ENCODE data around the gene PRIM1.

The PRIM1 gene

DNA sequence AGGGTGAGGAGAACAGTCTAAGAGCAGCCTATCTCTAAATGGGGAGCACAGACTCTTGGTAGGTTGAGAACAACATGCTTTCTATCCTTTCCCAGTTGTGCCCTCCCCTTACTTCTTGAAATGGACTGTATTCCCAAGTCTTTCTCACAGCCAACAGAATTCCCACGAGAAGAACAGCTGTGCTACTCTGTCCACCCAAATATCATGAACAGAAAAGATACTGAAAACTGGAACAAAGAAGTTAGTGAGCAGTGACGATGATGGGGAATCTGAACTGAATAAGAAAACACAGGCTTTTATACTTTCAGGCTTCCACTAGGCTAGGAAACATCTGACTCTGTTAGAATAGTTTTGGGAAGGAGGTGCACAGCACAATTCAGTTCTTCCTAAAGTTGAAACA lies 30.4 kb downstream of the PRIM1 start:
- no peak for DNase-seq (ENCODE audit: low read depth)
- H3K4me3 ChIP-seq (ENCODE audit: low read length), result peak overlapping the region; percentile 23
- TF ChIP-seq, protein P1, sequence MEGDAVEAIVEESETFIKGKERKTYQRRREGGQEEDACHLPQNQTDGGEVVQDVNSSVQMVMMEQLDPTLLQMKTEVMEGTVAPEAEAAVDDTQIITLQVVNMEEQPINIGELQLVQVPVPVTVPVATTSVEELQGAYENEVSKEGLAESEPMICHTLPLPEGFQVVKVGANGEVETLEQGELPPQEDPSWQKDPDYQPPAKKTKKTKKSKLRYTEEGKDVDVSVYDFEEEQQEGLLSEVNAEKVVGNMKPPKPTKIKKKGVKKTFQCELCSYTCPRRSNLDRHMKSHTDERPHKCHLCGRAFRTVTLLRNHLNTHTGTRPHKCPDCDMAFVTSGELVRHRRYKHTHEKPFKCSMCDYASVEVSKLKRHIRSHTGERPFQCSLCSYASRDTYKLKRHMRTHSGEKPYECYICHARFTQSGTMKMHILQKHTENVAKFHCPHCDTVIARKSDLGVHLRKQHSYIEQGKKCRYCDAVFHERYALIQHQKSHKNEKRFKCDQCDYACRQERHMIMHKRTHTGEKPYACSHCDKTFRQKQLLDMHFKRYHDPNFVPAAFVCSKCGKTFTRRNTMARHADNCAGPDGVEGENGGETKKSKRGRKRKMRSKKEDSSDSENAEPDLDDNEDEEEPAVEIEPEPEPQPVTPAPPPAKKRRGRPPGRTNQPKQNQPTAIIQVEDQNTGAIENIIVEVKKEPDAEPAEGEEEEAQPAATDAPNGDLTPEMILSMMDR (IDR thresholded peaks at IDR 0.05; ENCODE audit: insufficient read depth, low read depth, low read length, missing control alignments), result no peak

- no peak for DNase-seq (ENCODE audit: low read depth)
- H3K4me3 ChIP-seq (ENCODE audit: low read length), result peak overlapping the region; percentile 23
- TF ChIP-seq, protein P1 (IDR thresholded peaks at IDR 0.05; ENCODE audit: insufficient read depth, low read depth, low read length, missing control alignments), result no peak
Observed at GRCh38 chr12:56721216-56721615, 30.9 kb downstream of the PRIM1 start.

- TF ChIP-seq, protein P1 (IDR thresholded peaks at IDR 0.05; ENCODE audit: insufficient read depth, low read depth, low read length, missing control alignments), result no peak
- peak overlapping the region; percentile 23 for H3K4me3 ChIP-seq (ENCODE audit: low read length)
- DNase-seq (ENCODE audit: low read depth), result no peak
Observed at GRCh38 chr12:56720731-56721151, 31.4 kb downstream of the PRIM1 start.

GRCh38 chr12:56719056-56719455 lies 33.1 kb downstream of the PRIM1 start:
- TF ChIP-seq, protein P1 (IDR thresholded peaks at IDR 0.05; ENCODE audit: insufficient read depth, low read depth, low read length, missing control alignments), result no peak
- no peak overlapping the region for H3K4me3 ChIP-seq (ENCODE audit: low read length)
- no peak for DNase-seq (ENCODE audit: low read depth)

DNA sequence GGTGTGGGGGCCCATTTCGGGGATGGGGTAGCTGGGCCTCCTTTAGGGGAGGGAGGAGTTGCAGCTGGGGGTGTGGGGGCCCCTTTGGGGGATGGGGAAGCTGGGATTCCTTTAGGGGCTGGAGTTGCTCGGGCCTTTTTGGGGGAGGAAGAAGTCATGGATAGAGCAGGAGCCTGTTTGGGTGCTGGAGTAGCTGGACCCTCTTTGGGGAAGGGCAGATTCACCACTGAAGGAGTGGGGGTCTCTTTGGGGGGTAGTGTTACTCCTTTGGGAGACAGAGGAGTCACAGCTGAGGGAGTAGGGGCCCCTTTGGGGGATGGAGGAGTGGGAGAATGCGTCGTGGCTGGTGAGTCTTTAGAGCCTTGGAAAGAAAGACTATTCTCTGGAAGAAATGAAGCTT lies 33.5 kb downstream of the PRIM1 start:
- TF ChIP-seq, protein P1 (IDR thresholded peaks at IDR 0.05; ENCODE audit: insufficient read depth, low read depth, low read length, missing control alignments), result no peak
- no peak overlapping the region for H3K4me3 ChIP-seq (ENCODE audit: low read length)
- DNase-seq (ENCODE audit: low read depth), result no peak

DNA sequence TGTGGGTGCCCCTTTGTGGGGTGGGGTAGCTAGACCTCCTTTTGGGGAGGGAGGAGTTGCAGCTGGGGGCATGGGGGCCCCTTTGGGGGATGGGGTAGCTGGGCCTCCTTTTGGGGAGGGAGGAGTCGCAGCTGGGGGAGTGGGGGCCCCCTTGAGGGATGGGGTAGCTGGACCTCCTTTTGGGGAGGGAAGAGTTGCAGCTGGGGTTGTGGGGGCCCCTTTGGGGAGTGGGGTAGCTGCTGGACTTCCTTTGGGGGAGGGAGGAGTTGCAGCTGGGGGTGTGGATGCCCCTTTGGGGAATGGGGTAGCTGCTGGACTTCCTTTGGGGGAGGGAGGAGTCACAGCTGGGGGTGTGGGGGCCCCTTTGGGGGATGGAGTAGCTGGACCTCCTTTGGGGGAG lies 34.0 kb downstream of the PRIM1 start:
- TF ChIP-seq, protein P1 (IDR thresholded peaks at IDR 0.05; ENCODE audit: insufficient read depth, low read depth, low read length, missing control alignments), result no peak
- DNase-seq (ENCODE audit: low read depth), result no peak
- no peak overlapping the region for H3K4me3 ChIP-seq (ENCODE audit: low read length)
